AG04450 (cell line): ENCODE data around the gene PPL. TPM values are rescaled to one million over a fixed set of nuclear protein-coding genes. Genes with fewer than 3 reads are reported as not detected.

Experiments
- CTCF ChIA-PET: fragments of 300-600, 350-600 bp; formaldehyde crosslinking; extraction: SDS; loops from one replicate; lab custom pipeline; 2022; ENCODE audit warnings: antibody characterized with exemption, inconsistent platforms; lab: Charles Lee
- POLR2A ChIA-PET: fragments of 350-600 bp; formaldehyde crosslinking; extraction: SDS; loops from one replicate; lab custom pipeline; 2021; ENCODE audit warnings: antibody characterized with exemption, inconsistent platforms; lab: Yijun Ruan, JAX
- DNase-seq: peaks from one replicate; pipeline ENCODE4 v3.0.0-alpha.2; 2011; ENCODE audit warnings: low read depth, low spot score
- H3K27ac ChIP-seq: one replicate; pipeline ENCODE4 v1.5.1; 2012; ENCODE audit warnings: low read depth, low read length, control low read depth
- H3K27me3 ChIP-seq: one replicate; pipeline ENCODE4 v1.6.0; 2012; ENCODE audit warnings: low read length; ENCODE audit not compliant: control insufficient read depth, insufficient read depth
- H3K4me3 ChIP-seq: 2 replicates; pipeline ENCODE4 v1.5.1; 2011; ENCODE audit warnings: mild to moderate bottlenecking, low read depth, low read length, control low read depth
- H3K9me3 ChIP-seq: 2 replicates; pipeline ENCODE4 v1.5.1; 2012; ENCODE audit warnings: low read length; ENCODE audit not compliant: control insufficient read depth, insufficient read depth
- CTCF ChIP-seq: IDR thresholded peaks from 2 replicates; pipeline ENCODE4 v1.5.1; 2011; ENCODE audit warnings: low read depth, low read length, control low read depth, inconsistent platforms
- polyA plus RNA-seq: library from polyadenylated mRNA; depleted of rRNA; stranded (reverse); fragments of >200 nt; gene quantifications from 2 replicates; pipeline ENCODE4 v1.2.3, GENCODE V29; 2011

PPL gene
- polyA plus RNA-seq, 1 experiment, result 2.0 TPM

GRCh38 chr16:4859900-4860255 lies 77.1 kb downstream of the PPL start:
- POLR2A ChIA-PET, result no interaction called here
- CTCF ChIA-PET, result interaction anchor here (0.6 kb wide), 1 partner anchor 96 kb away, joined by 5 read pairs; no protein-coding TSS in a partner anchor
- no peaks in the 10 kb centered on the region for H3K9me3 ChIP-seq
- no peak for DNase-seq
- H3K4me3 ChIP-seq, result no peak overlapping the region
- H3K27ac ChIP-seq, result no peak overlapping the region
- TF ChIP-seq CTCF, result no peak
- H3K27me3 ChIP-seq, result no peaks in the 10 kb centered on the region

DNA sequence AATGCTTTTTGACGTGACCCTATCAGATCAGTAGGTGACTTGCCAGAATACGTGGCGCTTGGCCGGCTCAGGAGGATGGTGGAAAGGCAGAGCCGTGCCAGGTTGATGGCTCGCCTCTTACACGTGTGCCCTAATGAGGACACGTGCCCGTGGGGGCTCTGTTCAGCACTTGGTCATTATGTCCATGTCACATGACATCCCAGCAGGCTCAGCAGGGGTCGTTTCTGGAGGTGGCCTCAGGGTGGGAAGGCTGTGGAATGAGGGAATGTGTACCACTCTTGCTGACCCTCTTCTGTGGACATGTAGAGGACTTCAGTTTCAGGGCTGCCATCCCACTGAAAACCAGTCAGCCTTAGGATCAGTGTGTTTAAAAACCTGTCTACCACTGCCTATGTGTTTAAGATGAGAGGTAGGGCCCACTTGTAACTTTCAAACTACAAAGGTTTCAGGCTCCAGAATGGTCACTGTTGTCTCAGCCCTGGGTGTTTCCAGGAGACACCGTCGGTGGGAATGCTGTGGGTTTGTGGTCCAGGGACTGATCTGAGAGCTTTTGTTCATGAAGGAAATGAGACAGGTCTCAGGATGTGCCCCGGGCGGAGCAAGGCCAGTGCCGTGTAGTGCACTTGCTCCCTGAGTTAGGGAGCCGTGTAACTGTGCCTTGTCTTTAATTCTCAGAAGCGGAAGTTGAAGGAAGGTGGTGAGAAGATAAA lies 77.6 kb downstream of the PPL start:
- ChIA-PET POLR2A (no interaction called here), CTCF (interaction anchor here (0.6 to 1.2 kb wide), 2 partner anchors 23 to 96 kb away, joined by 3 to 5 read pairs; no protein-coding TSS in a partner anchor)
- H3K27me3 ChIP-seq, result no peaks in the 10 kb centered on the region
- H3K4me3 ChIP-seq, result no peak overlapping the region
- no peaks in the 10 kb centered on the region for H3K9me3 ChIP-seq
- no peak overlapping the region for H3K27ac ChIP-seq
- no peak for TF ChIP-seq CTCF
- no peak for DNase-seq

DNA sequence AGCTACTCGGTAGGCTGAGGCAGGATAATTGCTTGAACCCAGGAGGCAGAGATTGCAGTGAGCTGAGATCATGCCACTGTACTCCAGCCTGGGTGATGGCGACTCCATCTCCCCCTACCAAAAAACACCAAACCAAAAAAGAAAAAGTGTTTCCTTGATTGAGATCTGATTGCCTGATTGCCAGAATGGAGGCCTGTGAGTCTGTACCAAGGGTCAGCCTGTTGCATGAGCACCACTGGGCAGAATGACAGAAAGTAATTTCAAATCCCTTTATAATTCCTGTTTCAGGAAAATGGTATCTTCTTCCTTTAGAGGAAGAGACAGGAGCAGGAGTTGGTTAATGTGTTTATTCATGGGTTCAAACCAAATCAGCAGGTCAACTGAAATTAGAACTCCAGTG lies 81.1 kb downstream of the PPL start:
- CTCF ChIA-PET, result interaction anchor here (0.7 kb wide), 1 partner anchor 215 kb away, joined by 8 read pairs; no protein-coding TSS in a partner anchor
- no peak for DNase-seq
- Histone ChIP-seq H3K4me3 (no peak overlapping the region), H3K27ac (no peak overlapping the region), H3K27me3 (no peaks in the 10 kb centered on the region), H3K9me3 (no peaks in the 10 kb centered on the region)
- POLR2A ChIA-PET, result no interaction called here
- TF ChIP-seq CTCF, result no peak

GRCh38 chr16:4855371-4855770 lies 81.6 kb downstream of the PPL start:
- TF ChIP-seq CTCF, result no peak
- no peak overlapping the region for H3K27ac ChIP-seq
- POLR2A ChIA-PET, result no interaction called here
- no peak for DNase-seq
- H3K27me3 ChIP-seq, result no peaks in the 10 kb centered on the region
- CTCF ChIA-PET, result interaction anchor here (0.7 kb wide), 1 partner anchor 215 kb away, joined by 8 read pairs; no protein-coding TSS in a partner anchor
- no peaks in the 10 kb centered on the region for H3K9me3 ChIP-seq
- no peak overlapping the region for H3K4me3 ChIP-seq

DNA sequence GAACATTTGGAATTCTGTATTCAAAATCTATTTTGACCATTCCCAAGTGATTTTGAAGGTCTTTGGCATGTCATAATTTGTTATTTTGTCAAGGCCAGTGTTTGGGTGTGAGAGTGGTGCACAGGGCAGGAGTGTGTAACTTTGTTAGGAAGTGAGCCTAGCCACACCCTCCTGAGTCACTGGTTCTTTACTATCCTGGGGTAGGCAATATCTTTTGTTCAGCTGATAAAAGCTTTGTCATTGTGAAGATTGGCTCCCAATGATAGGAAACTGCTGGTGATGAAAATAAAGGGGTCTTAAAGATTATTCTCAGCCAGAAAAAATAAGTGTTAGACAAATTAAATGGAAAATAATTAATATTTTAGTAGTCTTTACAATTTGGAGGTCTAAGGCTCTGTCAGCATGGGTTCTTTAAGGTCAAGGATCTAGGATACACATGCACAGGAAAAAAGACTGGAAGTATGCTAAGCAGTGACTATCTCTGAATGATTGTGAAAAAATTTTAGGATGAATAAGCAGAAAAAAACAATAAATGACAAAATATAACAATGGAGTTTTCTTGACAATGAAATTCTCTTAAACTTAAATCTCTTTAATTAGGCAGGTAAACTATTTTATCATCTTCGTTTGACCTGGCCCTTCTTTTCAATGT lies 84.6 kb downstream of the PPL start:
- TF ChIP-seq CTCF, result no peak
- H3K27me3 ChIP-seq, result no peaks in the 10 kb centered on the region
- H3K4me3 ChIP-seq, result no peak overlapping the region
- ChIA-PET POLR2A (no interaction called here), CTCF (no interaction called here)
- no peaks in the 10 kb centered on the region for H3K9me3 ChIP-seq
- DNase-seq, result no peak
- H3K27ac ChIP-seq, result no peak overlapping the region
